Measurements from ENCODE around the gene NANOG.

DNA sequence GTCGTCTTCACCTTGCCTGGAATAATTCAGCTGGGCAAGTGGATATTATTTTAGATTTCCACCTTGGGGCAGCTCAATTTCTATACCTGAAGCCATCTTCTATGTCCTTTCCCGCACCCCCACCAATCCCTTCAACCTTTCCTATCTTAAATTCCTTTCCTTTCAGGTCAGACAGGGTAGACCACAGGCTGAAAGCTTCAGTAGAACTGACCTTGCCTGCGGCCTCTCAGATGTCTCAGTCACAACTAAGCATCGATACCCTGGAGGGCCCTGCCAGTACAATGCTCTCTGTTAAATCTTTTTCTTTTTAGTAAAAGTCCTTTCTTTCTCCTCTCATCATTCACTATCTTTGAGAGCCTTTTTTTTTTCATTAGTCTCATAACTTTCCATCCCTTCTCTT, 44.6 kb downstream of the NANOG start:
- TF ChIP-seq, protein P1, sequence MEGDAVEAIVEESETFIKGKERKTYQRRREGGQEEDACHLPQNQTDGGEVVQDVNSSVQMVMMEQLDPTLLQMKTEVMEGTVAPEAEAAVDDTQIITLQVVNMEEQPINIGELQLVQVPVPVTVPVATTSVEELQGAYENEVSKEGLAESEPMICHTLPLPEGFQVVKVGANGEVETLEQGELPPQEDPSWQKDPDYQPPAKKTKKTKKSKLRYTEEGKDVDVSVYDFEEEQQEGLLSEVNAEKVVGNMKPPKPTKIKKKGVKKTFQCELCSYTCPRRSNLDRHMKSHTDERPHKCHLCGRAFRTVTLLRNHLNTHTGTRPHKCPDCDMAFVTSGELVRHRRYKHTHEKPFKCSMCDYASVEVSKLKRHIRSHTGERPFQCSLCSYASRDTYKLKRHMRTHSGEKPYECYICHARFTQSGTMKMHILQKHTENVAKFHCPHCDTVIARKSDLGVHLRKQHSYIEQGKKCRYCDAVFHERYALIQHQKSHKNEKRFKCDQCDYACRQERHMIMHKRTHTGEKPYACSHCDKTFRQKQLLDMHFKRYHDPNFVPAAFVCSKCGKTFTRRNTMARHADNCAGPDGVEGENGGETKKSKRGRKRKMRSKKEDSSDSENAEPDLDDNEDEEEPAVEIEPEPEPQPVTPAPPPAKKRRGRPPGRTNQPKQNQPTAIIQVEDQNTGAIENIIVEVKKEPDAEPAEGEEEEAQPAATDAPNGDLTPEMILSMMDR (IDR thresholded peaks at IDR 0.05) = no peak
- no peak for TF ChIP-seq POLR2A (IDR thresholded peaks at IDR 0.05)

All from lower leg skin (tissue), 3 donors.